22Rv1 (cell line): Measurements from ENCODE around the gene EXOC4.

ENCODE experiments used
- H3K27ac ChIP-seq: fragments of 450-650 bp; 2 replicates; pipeline ENCODE4 v1.5.1; 2017
- CTCF ChIP-seq: fragments of 450-650 bp; IDR thresholded peaks from 2 replicates; pipeline ENCODE4 v1.5.1; 2017; ENCODE audit warnings: mild to moderate bottlenecking
- ZFX ChIP-seq: fragments of 450-650 bp; IDR thresholded peaks from 2 replicates; pipeline ENCODE4 v1.6.1; 2017; ENCODE audit warnings: antibody characterized with exemption, borderline replicate concordance

EXOC4 gene

GRCh38 chr7:133790911-133791310 lies 538.0 kb downstream of the EXOC4 start:
- H3K27ac ChIP-seq = no peak overlapping the region
- no peak for TF ChIP-seq CTCF
- TF ChIP-seq ZFX = no peak

DNA sequence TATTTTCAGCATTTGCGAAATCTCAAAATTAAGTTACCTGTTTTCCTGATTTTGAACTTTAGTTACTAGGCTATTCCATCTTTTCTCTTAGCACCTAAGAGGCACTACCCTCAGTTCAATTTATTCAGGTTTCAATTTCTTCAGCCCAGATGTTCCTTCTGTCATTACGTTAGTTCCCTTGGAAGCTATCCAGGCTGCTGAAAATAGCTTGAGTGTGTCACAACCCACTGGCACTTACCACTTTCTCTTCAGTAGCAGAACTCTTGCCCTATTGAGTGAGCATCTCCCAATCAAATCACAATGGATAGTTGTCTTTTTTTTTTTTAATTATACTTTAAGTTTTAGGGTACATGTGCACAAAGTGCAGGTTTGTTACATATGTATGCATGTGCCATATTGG lies 541.6 kb downstream of the EXOC4 start:
- no peak for TF ChIP-seq ZFX
- no peak for TF ChIP-seq CTCF
- no peak overlapping the region for H3K27ac ChIP-seq

DNA sequence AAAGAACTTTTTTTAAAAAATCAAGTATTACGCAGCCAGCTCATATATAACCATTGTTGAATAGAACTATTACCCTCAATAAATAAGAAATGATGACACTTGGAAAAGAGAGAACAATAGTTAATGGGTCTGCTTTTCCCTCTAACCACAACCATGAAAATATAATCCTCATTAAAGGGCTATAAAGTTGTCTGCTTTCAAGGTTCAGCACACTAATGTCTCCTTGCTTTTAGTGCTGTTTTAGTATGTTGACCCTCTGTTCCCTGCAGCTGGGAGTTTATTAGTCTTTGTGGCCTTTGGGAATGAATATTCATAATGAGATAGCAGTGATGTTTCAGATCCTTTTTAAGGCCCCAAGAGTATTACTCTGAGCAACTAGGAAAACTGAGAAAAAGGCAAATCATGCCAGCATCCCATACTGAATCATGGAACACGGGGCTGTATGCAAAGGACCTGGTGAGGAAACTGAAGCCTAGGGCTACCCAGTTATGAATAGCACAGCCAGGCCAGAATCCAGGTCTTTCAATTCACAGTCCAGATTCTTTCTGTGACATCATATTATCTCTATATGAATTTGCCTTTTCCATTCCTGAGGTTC lies 542.3 kb downstream of the EXOC4 start:
- H3K27ac ChIP-seq = no peak overlapping the region
- TF ChIP-seq CTCF (no peak), ZFX (no peak)

- H3K27ac ChIP-seq = no peak overlapping the region
- TF ChIP-seq ZFX (no peak), CTCF (no peak)
Observed at GRCh38 chr7:133796782-133797745, 544.2 kb downstream of the EXOC4 start.

GRCh38 chr7:133797818-133798520 lies 545.1 kb downstream of the EXOC4 start:
- TF ChIP-seq ZFX = no peak
- no peak for TF ChIP-seq CTCF
- H3K27ac ChIP-seq = no peak overlapping the region

GRCh38 chr7:133801341-133801740 lies 548.5 kb downstream of the EXOC4 start:
- H3K27ac ChIP-seq = no peak overlapping the region
- no peak for TF ChIP-seq CTCF
- TF ChIP-seq ZFX = no peak

DNA sequence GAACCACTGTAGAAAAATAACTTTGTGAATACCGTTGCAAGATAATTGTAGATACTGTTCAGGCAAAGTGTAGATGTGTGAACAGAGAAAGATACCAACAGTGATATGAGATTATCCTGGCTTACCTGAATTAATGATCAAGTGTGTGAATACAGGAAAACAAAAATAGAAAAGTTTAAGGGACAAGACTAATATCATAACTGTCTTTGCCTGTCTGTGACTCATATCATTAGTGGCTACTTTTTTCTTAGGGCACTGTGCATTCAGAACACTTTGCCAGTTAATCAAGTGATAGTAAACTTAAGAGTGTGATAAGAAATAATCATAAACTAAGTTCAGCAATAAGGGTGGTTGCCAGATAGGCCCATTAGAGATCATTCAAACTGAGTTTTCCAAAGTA lies 551.2 kb downstream of the EXOC4 start:
- no peak overlapping the region for H3K27ac ChIP-seq
- TF ChIP-seq CTCF (no peak), ZFX (no peak)
